SK-N-MC (cell line): ENCODE results near the gene GINS2.

Experiments
- EZH2 ChIP-seq: fragments of 200-600 bp; sonication (generic); IDR thresholded peaks from one replicate; pipeline ENCODE4 v1.6.1; 2017; ENCODE audit warnings: antibody characterized with exemption
- POLR2AphosphoS5 ChIP-seq: IDR thresholded peaks from 2 replicates; pipeline ENCODE4 v1.6.1; 2012; ENCODE audit warnings: mild to moderate bottlenecking, low read depth, low read length, borderline replicate concordance

GRCh38 chr16:85687651-85688471 is 893 bp downstream of the GINS2 start:
- TF ChIP-seq POLR2AphosphoS5 (no peak), EZH2 (no peak)
